ENCODE data around the gene COL5A3. TPM values are rescaled to one million over a fixed set of nuclear protein-coding genes. Genes with fewer than 3 reads are reported as not detected.

The COL5A3 gene
- total RNA-seq, 1 experiment from 2014 or later, result 0.26 TPM

DNA sequence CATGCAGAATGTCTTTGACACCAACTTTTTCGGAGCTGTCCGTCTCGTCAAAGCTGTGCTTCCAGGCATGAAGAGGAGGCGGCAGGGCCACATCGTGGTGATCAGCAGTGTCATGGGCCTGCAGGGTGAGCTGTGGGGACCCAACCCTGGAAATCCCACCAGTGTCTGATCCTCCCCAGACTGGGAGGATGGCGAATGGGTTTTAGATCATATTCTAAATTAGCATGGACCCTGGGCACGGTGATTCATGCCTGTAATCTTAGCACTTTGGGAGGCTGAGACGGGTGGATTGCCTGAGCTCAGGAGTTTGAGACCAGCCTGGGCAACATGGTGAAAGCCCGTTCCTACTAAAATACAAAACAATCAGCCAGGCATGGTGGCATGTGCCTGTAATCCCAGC lies 8.5 kb upstream of the COL5A3 start:
- Mint-ChIP-seq H3K4me1 (ENCODE audit: low read depth, unreplicated experiment) (no peaks in the 10 kb centered on the region), H3K36me3 (ENCODE audit: insufficient read depth, unreplicated experiment) (peaks cover 17% of the 10 kb centered on the region), H3K27ac (ENCODE audit: unreplicated experiment) (no peak overlapping the region), H3K9me3 (ENCODE audit: low read depth, unreplicated experiment) (no peaks in the 10 kb centered on the region), H3K27me3 (ENCODE audit: unreplicated experiment) (peaks cover 7% of the 10 kb centered on the region), H3K4me3 (ENCODE audit: low read depth, unreplicated experiment) (no peak overlapping the region)
- intact Hi-C loops (cut with micrococcal nuclease; ENCODE audit: unreplicated experiment), result no loop called here
- CTCF ChIA-PET, result no interaction called here
- no peak for DNase-seq
- TF ChIP-seq, protein P1, sequence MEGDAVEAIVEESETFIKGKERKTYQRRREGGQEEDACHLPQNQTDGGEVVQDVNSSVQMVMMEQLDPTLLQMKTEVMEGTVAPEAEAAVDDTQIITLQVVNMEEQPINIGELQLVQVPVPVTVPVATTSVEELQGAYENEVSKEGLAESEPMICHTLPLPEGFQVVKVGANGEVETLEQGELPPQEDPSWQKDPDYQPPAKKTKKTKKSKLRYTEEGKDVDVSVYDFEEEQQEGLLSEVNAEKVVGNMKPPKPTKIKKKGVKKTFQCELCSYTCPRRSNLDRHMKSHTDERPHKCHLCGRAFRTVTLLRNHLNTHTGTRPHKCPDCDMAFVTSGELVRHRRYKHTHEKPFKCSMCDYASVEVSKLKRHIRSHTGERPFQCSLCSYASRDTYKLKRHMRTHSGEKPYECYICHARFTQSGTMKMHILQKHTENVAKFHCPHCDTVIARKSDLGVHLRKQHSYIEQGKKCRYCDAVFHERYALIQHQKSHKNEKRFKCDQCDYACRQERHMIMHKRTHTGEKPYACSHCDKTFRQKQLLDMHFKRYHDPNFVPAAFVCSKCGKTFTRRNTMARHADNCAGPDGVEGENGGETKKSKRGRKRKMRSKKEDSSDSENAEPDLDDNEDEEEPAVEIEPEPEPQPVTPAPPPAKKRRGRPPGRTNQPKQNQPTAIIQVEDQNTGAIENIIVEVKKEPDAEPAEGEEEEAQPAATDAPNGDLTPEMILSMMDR (IDR thresholded peaks at IDR 0.05; ENCODE audit: unreplicated experiment), result no peak
- no TSS peak for BruUV-seq (replicated peaks)

DNA sequence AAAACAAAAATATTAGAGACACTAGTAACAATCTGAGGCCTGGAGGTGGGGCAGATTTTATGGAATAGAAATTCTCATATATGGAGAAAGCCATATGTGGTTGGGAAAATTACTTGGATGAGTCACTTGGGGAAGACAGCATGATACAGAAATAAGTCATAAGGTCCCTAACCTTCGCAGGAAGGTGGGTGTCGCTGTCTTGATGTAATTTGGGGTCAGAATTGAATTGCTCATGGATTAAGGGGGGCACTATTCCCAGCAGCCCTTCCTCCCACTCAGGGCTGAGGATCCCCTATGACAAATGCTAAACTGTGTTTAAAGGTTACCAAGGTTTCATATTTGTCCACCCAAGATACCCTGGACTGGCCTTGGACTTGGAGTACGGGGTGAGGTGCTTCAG lies 8.0 kb upstream of the COL5A3 start:
- Mint-ChIP-seq H3K9me3 (ENCODE audit: low read depth, unreplicated experiment) (no peaks in the 10 kb centered on the region), H3K4me3 (ENCODE audit: low read depth, unreplicated experiment) (no peak overlapping the region), H3K27ac (ENCODE audit: unreplicated experiment) (no peak overlapping the region), H3K27me3 (ENCODE audit: unreplicated experiment) (peaks cover 13% of the 10 kb centered on the region), H3K4me1 (ENCODE audit: low read depth, unreplicated experiment) (no peaks in the 10 kb centered on the region), H3K36me3 (ENCODE audit: insufficient read depth, unreplicated experiment) (peaks cover 17% of the 10 kb centered on the region)
- no TSS peak for BruUV-seq (replicated peaks)
- TF ChIP-seq, protein P1 (IDR thresholded peaks at IDR 0.05; ENCODE audit: unreplicated experiment), result no peak
- intact Hi-C loops (cut with micrococcal nuclease; ENCODE audit: unreplicated experiment), result no loop called here
- CTCF ChIA-PET, result no interaction called here
- no peak for DNase-seq

DNA sequence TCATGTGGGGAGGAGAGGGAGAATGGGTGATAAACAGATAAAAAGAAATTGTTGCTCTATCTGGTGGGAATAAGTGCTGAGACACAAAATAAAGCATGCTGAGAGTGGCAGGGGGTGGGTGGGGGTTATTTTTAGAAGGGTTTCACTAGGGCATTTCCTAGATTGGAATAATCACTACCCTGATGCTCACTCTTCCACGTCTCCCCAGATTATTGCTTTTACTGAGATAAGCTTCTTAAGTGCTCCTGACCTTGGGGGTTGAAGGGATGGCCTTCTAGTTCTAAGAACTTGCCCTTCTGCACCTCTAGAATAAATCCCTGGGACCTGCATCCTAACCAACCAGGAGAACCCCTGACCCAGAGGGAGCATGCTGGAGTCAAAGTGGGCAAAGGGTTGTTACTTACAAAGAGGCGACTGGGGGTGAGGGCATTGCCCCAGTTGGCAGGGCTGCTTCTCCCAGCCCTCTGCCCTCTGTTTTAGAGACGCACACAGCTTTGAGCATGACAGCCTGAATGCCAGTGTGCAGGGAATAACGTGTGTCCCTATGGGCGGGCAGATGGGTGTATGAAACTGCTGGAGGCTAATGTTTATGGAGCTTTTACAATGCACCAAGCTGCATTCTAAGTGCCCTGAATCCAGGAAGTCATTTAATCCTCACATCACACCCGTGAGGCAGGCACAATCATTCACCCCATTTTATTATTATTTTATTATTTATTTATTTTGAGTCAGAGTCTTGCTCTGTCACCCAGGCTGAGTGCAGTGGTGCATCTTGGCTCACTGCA lies 3.7 kb upstream of the COL5A3 start:
- intact Hi-C loops (cut with micrococcal nuclease; ENCODE audit: unreplicated experiment), result no loop called here
- Mint-ChIP-seq H3K4me3 (ENCODE audit: low read depth, unreplicated experiment) (no peak overlapping the region), H3K4me1 (ENCODE audit: low read depth, unreplicated experiment) (peaks cover 9% of the 10 kb centered on the region), H3K27ac (ENCODE audit: unreplicated experiment) (no peak overlapping the region), H3K36me3 (ENCODE audit: insufficient read depth, unreplicated experiment) (peaks cover 16% of the 10 kb centered on the region), H3K27me3 (ENCODE audit: unreplicated experiment) (peaks cover 55% of the 10 kb centered on the region), H3K9me3 (ENCODE audit: low read depth, unreplicated experiment) (no peaks in the 10 kb centered on the region)
- CTCF ChIA-PET, result no interaction called here
- DNase-seq, result no peak
- TF ChIP-seq, protein P1 (IDR thresholded peaks at IDR 0.05; ENCODE audit: unreplicated experiment), result no peak
- BruUV-seq (replicated peaks), result no TSS peak

DNA sequence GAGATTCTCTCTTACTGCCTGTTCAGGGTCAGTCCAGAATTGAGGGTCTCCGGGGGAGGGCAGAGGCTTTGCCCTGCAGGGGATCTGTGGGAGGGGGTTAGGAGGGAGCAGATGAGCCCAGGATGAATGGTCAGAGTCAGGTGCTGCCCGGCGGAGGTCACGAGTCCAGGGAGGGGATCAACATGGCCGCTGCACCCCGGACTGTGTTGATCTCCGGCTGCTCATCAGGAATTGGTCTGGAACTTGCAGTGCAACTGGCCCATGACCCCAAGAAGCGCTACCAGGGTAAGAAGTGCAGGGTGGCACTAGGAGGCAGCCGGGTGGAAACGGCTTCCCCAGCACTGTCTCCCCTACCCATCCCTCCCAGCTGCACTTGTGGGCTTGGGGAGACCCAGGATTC lies 3.0 kb upstream of the COL5A3 start, which contains the start of gene RDH8:
Gene RDH8, plus strand, starts transcription at position 168 of the 400 bp plus-strand sequence. Its CDS starts 15 bp downstream, at position 183.
- H3K27me3 Mint-ChIP-seq (ENCODE audit: unreplicated experiment), result peaks cover 62% of the 10 kb centered on the region
- H3K27ac Mint-ChIP-seq (ENCODE audit: unreplicated experiment), result no peak within 1 kb of the TSS
- TF ChIP-seq, protein P1 (IDR thresholded peaks at IDR 0.05; ENCODE audit: unreplicated experiment), result no peak
- BruUV-seq (replicated peaks), result no TSS peak
- no peak within 1 kb of the TSS for H3K4me3 Mint-ChIP-seq (ENCODE audit: low read depth, unreplicated experiment)
- CTCF ChIA-PET, result no interaction called here
- H3K9me3 Mint-ChIP-seq (ENCODE audit: low read depth, unreplicated experiment), result no peaks in the 10 kb centered on the region
- no peak for DNase-seq
- H3K4me1 Mint-ChIP-seq (ENCODE audit: low read depth, unreplicated experiment), result peaks cover 16% of the 10 kb centered on the region
- peaks cover 14% of the 10 kb centered on the region for H3K36me3 Mint-ChIP-seq (ENCODE audit: insufficient read depth, unreplicated experiment)
- intact Hi-C loops (cut with micrococcal nuclease; ENCODE audit: unreplicated experiment), result no loop called here
